HG03280 (cell line): ENCODE data around the gene APBA2.
"Not testable (repeated sequence)": the region's sequence is repeated elsewhere in the genome, so short reads cannot be mapped to it uniquely, and the experiment has no call there.

Experiments used
- ATAC-seq: cut with Tn5 transposase; IDR thresholded peaks from one replicate; pipeline ENCODE4 v1.9.1; 2021; ENCODE audit warnings: mild to moderate bottlenecking, moderate library complexity; ENCODE audit not compliant: unreplicated experiment

APBA2 gene

DNA sequence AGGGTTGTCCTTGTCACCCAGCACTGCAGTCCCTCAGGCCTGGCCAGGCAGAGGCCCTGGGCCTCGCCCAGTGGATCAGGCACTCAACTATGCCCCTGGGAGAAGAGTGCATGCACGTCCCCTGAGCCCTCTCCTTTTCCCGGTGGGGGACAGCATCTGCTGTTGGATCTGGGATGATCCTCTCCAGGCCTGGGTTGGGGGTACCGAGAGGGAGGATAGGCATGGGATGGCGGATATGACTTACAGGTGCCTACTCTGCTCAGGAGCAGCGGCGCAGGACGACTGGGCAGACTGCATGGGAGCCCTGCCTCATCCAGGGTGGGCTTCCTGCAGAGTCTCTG, 9.0 kb upstream of the APBA2 start:
- no peak for ATAC-seq

DNA sequence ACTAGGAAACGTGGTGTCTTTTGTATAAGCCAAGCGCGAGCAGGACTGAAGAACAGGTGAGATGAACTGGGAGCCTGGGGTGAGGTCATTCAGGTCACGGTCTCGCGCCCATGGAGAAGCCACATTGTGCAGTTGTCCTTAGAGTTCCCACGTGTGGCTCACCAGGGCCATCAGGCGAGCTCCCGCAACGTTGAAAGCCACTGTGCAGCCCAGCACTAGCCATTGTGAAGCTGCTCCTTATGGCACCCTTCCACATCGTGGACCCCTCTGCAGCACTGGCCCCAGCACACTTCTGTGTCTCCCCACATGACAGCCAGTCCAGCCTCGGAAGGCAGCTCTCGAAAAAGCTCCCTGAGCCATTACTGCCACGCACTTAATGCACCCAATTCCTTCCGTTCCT, 7.6 kb upstream of the APBA2 start:
- no peak for ATAC-seq

DNA sequence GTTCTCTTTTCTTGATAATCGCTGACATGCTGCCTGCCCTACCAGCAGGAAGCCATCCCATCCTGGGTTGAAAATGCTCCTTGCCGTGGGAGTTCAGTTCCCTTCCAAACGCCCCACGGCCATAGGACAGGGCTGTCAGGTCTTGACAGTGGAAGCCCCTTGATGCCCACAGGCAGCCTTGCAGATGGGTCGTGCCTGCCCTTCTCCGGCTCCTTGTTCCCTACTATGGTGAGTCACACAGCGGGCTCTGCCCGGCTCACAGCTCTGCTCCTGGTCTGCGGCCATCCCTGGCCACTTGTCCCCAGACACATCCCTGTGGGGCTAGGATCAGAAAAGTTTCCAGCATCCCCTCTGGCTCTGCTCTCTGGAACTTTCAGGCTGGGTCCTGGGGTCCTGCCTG, 6.2 kb upstream of the APBA2 start:
- no peak for ATAC-seq

DNA sequence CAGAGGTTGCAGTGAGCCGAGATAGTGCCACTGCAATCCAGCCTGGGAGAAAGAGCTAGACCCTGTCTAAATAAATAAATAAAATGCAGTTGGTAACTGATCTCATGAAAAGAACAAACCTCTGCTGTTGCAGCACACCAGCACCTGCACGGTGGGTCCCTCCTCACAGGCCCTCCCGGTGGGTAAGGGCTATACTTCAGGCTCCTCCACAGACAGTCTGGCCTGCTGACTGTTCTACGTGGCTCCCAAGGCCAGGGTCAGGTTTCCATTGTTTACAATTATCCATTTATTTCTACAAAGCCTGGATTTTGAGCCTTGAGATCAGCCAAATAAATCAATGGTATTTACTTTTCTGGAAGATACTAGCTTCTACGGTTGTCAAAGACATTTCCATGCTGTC, 5.1 kb upstream of the APBA2 start:
- no peak for ATAC-seq

DNA sequence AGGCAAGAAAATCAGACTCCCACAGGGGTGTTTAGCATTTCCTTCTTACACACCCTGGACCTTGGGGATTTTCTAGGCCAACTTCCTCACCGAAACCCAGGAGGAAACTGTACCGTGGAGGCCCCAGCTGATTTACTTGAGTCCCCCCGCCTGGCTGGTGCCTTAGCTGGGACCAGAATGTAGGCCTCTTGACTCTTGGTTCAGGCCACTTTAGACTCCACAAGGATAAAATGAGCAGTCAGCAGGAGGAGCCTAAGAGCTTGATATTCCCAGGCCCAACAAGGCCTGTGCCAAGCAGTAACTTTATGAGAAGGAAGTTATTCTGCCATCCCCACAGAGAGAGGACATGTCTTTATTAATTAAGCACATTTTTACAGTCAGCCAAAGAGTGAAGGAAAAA, 4.6 kb upstream of the APBA2 start:
- no peak for ATAC-seq

DNA sequence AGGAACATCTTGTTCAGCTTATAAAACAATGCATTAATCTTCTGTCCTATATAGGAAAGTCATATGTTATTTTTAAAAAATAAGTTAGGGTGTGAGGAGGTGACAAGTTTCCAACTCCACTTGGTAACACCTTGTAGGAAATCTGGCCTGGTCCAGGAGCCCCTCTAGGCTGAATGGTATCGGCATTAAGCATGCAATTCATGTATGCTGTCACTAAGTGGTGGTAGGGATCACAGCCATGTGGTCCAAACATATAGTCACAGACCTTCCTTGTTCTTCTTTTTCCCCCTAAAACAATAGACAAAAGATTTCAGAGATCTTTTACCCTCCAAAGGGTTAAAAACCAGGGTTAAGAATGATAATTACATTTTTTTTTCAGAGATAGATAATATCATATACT, 4.2 kb upstream of the APBA2 start:
- no peak for ATAC-seq

DNA sequence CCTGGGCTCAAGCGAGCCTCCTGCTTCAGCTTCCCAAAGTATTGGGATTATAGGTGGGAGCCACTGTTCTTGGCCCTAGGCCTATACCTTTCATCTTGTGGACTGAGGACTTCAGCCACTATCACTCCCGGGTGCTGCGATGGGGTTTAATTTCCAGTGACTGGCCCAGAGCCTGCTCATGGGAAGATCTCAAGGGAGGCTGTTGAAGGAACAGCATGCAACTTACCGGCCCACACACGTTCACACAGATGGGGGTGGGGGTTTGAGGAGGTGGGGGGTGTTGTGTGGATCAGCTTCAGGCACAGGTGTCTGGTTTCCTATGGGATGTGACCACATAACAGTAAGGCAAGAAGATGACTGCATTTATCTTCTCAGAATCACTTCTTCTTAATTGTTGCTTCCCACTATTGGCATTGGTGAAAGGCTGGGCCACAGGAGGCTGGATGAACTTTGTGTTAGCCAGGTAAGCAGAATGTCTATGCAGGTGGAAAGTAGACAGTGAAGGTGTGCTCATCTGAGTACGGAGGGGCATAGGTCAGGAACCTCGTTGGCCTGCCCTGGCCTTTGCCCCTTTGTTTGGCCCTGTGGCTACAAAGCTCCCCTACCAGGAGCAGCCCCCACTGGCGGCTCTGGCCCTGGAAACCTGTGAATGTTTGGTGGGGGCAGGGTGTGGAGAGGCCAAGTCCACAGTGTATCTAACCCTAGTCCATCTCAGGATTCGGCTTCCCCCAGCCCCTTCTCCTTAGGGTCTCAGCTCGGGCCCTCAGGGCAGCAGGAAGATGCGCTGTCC, 1.4 kb upstream of the APBA2 start:
- no peak for ATAC-seq

DNA sequence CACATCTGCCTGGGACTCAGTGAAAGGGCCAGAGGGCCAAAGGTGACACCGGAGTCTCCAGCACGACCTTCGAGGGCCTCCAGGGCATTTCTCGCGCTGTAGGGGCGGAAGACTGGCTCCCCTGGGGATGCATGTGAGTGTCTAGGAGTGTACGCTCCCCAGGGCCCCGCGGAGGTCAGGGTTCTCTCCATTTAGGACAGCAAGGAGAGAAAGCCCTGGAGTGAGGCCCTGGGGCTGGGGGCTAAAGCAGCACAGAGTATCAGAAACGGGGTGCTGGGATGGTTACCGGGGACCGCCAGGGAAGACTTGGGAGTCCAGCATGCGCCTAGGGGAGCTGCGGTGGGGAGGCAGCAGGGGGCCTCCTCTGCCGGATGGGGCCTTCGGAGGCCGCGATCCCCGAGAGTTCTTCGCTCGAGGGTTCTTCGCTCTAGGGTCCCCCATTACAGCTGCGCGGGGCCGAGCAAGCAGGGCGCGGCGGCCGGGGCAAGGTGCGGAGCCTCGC, 595 bp upstream of the APBA2 start:
- ATAC-seq = no peak

DNA sequence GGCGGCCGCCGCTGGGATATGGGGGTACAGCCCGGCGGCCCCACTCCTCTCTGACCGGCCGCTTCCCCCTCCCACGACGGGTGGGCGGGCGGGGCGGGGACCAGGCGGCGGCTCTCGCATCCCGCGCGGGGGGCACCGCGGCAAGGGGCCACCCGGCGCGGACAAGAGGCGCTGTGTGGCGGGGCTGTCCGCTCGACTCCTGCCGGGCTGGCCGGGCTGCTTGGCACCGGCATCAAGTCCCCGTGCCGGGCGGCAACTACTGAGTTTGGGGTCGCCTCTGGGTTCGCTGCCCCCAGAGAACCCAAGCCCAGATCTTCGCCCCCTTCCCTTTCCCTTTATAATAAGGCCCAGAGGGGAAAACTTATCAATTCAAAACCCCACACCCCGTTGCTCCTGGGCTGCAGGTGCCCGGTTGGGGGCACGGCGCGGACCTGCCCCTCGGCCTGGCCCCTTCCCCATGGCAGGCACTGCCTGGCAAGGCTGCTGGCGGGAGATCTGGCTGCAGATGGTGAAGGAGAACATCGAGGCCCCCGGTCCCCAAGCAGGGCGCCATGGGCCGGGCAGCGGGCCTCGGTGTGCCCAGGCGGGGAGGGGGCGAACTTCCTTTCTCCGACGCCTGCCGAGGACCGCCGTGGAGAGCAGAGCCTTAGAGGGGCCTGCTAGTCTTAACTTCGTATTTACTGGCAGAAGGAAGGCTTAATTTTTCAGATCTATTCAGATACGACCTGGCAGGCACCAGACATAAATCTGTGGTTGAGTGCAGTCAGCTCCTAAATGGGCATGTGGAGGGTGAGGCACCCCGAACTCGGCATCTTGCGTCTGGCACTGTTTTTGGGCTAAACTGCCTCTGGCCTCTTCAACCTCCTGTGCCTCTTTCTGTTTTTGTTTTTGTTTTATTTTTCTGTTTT, 911 bp downstream of the APBA2 start:
- ATAC-seq = no peak

DNA sequence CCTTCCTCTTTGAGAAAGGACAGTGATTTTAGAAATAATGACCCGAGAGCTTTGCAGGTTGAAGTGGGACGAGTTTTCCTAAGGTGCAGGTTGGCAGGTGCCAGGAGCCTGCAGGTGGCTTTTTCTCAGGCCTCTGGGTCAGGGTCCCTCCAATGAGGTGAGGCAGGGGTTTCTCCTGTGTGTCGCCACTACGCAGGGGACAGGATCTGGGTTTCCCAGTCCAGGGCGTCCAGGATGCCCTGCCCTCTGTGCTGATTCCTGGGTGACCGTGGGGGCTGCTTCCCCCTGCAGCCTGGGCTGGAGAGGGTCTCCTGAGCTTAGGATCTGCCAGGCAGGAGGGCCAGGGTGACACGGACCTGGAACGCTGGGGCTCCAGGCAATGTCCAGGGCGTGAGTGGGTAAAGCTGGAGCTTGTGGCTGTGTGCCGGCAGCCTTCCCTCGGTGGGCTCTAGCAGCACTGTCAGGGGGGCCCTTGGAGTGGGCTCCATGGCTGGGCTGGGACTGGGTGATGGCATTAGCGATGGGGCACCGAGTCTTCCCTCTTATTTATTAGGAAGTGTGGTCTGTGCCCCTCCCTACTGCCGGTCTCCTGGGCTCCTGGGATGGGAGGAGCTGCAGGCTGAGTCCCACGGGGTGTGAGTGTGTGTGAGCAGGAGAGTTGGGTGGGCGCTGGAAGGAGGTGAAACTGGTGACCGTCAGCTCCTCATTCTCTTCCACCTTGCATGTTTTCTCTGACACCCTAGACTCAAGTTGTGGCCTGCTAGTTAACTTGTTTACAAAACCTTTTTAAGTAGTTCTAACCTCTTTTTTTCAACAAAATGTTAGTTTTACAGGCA, 1.8 kb downstream of the APBA2 start:
- ATAC-seq = no peak

DNA sequence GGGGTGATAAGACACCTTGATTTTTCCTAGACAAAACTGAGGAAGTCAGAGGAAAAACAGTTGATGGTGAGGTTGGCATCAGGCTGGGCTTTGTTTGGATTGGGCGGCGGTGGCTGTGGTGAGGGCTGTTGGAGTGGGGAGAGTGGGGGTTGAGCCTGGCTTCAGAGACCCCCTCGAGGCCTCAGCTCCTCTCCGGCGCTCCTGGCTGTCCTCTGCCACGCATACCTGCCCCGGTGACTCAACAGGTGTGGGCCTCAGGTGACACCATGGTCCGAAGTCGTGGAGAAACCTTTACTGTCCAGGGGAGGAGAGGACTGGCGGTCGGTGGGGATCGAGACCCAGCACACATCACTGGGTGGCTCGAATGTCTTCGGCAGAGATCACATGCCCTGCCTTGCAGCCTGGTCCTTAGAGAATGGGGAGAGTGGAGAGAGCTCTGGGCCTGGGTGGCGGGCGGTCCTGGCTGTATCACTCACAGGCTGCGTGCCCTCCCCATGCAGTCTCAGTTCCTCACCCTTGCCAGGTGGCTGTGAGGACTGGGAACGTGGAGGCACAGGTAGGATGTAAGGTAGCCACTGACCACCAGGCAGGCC, 2.6 kb downstream of the APBA2 start:
- ATAC-seq = no peak

DNA sequence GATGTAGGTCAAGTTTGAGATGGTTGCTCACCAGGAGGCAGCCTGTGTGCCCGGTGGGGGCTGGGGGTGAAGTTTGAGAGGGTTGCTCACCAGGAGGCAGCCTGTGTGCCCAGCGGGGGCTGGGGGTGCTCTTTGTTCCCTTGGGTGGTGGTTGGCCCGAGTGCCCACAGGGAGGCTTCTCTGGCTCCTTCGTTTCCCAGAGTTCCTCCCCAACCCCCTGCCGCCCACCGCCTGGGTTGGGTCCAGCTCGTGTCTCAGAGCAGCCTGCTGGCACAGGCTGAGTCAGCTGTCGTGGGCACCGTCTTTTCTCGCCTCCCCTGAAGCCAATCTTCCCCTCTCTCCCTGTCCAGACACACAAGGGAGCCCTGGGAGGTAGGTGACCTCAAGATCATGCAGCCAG, 3.1 kb downstream of the APBA2 start:
- no peak for ATAC-seq

DNA sequence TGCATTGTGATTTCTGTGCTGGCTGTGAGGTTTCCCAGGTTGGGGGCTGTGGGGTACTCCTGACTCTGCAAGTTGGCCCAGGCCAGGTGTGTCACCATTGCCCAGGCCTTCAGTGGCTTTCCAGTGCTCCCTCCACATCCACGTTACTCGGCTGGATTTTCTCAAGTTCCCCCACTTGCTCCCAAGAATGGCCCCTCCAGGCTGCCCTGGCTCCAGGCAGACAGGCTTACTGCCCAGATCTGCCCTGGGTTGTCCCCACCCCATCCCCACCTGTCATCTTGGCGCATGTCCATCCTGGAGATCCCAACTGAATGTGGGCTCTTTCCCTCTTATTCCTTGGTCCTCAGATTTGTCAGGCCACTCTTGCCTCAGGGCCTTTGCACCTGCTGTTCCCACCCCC, 3.6 kb downstream of the APBA2 start:
- ATAC-seq = no peak

DNA sequence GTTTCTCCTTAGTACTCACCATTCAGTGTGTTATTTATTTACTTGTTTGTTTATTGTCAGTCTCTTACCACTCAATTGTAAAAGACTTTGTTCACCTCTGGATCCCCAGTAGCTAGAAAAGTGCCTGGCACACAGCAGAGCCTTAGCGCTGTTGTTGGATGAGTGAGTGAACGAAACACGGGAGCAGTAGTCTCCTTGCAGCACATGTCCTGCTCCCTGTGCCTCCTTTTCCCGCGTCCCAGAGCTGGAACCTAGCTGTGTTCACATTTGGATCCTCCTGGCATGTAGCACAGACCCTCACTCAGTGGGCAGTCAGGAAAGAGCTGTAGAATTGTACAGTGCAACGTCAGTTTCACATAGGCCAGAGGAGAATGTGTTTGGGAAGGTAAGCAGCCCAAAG, 4.1 kb downstream of the APBA2 start:
- not testable (repeated sequence) for ATAC-seq

DNA sequence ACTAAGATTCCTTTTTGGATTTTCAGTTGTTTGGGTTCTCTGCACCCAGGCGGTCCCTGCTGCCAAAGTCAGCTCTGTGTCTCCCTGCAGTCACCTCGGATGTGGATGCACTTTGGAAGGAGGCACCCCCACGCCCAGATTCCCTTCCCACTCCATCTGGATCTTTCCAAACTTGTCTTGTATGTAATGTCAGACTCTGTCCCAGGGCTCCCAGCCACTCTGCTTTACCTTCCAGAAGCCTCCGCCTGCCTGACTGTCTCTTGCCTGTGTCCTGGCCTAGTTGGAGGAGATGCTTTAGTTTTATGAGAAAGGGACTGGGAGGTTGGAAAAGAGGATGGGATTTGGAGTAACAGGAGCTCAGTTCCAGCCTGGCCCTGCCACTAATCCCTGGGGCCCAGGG, 4.5 kb downstream of the APBA2 start:
- not testable (repeated sequence) for ATAC-seq

DNA sequence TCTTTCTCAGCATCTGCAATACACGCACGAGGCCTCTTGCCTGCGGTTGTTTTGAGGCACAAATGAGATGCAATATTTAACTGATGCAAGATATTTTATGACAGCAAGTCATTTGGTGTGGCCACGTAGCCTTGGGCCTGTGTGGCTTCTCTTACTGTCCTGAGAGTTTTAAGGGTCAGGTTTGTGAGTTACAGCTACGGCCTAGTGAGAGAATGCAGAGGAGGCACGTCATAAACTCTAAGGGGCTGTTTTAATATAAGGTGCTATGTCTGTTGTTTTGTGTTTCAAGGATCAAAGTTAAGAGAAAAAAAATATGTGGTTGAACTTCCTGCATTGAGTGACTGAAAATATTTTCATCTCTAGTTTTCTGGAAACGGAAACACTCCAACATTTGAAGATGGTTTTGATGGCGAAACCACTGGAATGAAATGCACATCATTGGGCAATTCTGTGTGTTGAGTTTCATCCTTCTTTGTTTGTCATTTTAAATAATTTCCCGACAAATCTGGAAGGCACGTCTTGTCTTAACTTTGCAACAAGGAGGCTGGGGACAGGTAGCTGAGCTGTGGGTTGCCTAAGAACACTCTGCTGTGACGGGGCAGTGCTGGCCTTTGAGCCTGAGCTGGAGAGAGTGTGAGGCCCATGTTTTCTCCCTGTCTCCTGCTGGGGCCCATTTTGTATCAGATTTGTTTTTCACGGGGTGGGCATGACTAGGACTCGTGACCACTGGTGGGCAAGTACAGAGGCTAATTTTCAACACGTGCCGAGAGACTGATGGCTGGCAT, 5.1 kb downstream of the APBA2 start:
- ATAC-seq = no peak

DNA sequence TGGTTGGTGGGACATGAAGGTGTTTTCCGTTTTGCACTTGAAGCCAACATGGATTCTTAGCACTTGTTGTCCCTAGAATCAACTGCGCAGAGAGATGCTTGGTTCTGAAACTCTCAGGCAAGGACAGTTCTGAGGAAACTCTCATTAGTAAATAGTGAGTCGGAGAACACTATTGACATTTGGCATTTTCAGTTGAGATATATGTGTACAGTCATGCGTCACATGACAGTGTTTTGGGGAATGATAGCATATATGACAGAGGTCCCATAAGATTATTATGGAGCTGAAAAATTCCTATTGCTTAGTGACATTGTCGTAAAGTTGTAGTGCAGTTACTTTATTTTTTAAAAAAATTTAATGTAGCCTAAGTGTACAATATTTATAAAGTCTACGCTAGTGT, 5.8 kb downstream of the APBA2 start:
- ATAC-seq = no peak

DNA sequence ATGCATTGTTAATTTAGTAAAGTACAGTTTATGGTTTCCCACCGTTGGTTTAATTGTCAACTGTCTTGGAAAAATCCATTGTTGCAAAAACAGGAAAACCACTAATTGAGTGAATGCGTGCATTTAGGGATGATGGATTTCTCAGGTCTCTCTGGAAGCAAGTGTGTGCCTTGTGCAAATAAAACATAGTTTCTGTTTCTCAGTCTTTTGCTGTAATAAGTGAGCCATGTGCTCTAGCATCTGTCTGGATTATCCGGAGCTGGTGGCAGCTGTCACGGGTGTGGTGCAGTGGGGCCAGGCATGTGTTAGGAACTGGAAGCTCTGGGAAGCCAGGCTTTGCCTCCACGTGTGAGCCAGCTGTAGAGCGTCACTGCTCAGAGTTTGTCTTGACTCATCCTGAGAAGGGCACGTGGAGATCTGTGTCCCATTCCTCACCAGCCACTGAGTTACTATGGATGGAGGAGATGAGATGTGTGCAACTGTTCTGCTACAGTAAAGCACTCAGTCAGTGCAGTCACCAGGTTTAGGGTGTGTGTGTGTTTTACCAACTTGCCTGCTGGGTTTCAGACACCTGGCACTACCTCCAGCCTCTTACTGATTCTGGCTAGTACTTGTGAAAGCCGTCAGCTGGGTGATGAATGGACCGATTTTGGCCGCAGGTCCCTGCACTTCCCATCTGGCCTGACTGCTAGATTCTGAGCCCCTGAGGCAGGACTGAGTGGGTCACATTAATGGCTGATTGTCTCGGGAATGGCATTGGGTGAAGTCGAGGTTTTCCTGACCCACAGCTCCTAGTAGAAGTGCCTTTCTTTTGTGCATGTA, 7.2 kb downstream of the APBA2 start:
- no peak for ATAC-seq

DNA sequence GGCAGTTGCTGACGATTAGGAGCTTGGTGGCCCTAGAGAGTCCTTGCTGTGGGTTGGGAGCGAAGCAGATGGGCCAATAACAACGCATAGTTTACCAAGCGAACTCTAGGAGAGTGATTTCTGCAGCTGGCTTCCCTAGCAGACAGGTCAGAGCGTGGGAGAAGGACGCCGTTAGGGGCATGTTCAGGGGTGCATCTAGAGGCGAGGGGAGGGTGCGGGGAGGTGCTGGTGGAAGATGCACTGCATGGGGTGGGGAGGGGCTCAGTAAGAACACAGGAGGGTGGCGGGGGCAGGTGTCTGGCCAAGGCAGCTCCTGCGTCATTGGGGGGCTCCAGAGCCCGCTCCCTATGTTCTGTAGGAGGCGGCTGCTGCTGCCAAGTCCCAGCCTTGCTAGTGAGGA, 8.9 kb downstream of the APBA2 start:
- ATAC-seq = no peak
